Adipocyte (in vitro differentiated cells): ENCODE measurements around the gene SLC16A9.
A peak's percentile ranks its signal among the peaks of the same experiment; 100 is the strongest.

Experiments used
- DNase-seq: peaks from one replicate; pipeline ENCODE4 v3.0.0-alpha.2; 2015; ENCODE audit warnings: low read depth
- H3K27me3 ChIP-seq: replicated peaks from 2 replicates; pipeline ENCODE4 v1.7.0; 2013; ENCODE audit warnings: mild to moderate bottlenecking, low read length, moderate library complexity; ENCODE audit not compliant: control insufficient read depth, insufficient read depth
- H3K36me3 ChIP-seq: 2 replicates; pipeline ENCODE4 v1.7.0; 2013; ENCODE audit warnings: low read length, mild to moderate bottlenecking, moderate library complexity; ENCODE audit not compliant: control insufficient read depth, insufficient read depth, severe bottlenecking
- H3K4me1 ChIP-seq: 2 replicates; pipeline ENCODE4 v1.7.0; 2013; ENCODE audit warnings: mild to moderate bottlenecking, low read length, moderate library complexity; ENCODE audit not compliant: control insufficient read depth, insufficient read depth
- H3K4me3 ChIP-seq: 2 replicates; pipeline ENCODE4 v1.7.0; 2013; ENCODE audit warnings: mild to moderate bottlenecking, low read length, moderate library complexity
- H3K9ac ChIP-seq: 2 replicates; pipeline ENCODE4 v1.7.0; 2013; ENCODE audit warnings: mild to moderate bottlenecking, low read length, moderate library complexity
- H3K9me3 ChIP-seq: 2 replicates; pipeline ENCODE4 v1.7.0; 2013; ENCODE audit warnings: mild to moderate bottlenecking, low read length, moderate library complexity; ENCODE audit not compliant: control insufficient read depth

The SLC16A9 gene

GRCh38 chr10:59625721-59626522 lies 83.7 kb downstream of the SLC16A9 start:
- Histone ChIP-seq H3K9me3 (no peaks in the 10 kb centered on the region), H3K36me3 (no peaks in the 10 kb centered on the region), H3K27me3 (no peaks in the 10 kb centered on the region), H3K9ac (no peak overlapping the region), H3K4me1 (peaks cover 2% of the 10 kb centered on the region), H3K4me3 (no peak overlapping the region)
- DNase-seq = peak; percentile 86

GRCh38 chr10:59624951-59625350 lies 84.7 kb downstream of the SLC16A9 start:
- no peaks in the 10 kb centered on the region for H3K36me3 ChIP-seq
- no peaks in the 10 kb centered on the region for H3K27me3 ChIP-seq
- no peak overlapping the region for H3K9ac ChIP-seq
- no peak for DNase-seq
- no peaks in the 10 kb centered on the region for H3K9me3 ChIP-seq
- peaks cover 2% of the 10 kb centered on the region for H3K4me1 ChIP-seq
- H3K4me3 ChIP-seq = no peak overlapping the region

GRCh38 chr10:59624136-59624535 lies 85.5 kb downstream of the SLC16A9 start:
- Histone ChIP-seq H3K4me1 (peaks cover 2% of the 10 kb centered on the region), H3K27me3 (no peaks in the 10 kb centered on the region), H3K4me3 (no peak overlapping the region), H3K9ac (no peak overlapping the region), H3K36me3 (no peaks in the 10 kb centered on the region), H3K9me3 (no peaks in the 10 kb centered on the region)
- DNase-seq = no peak

- Histone ChIP-seq H3K4me1 (peaks cover 2% of the 10 kb centered on the region), H3K9me3 (no peaks in the 10 kb centered on the region), H3K9ac (no peak overlapping the region), H3K4me3 (peak overlapping the region; percentile 46), H3K27me3 (no peaks in the 10 kb centered on the region), H3K36me3 (no peaks in the 10 kb centered on the region)
- DNase-seq = no peak
These were observed 86.2 kb downstream of the SLC16A9 start for GRCh38 chr10:59623133-59624121.

GRCh38 chr10:59622320-59623132 lies 87.1 kb downstream of the SLC16A9 start:
- H3K4me3 ChIP-seq = no peak overlapping the region
- no peaks in the 10 kb centered on the region for H3K27me3 ChIP-seq
- peaks cover 7% of the 10 kb centered on the region for H3K4me1 ChIP-seq
- H3K9ac ChIP-seq = no peak overlapping the region
- peak; percentile 67 for DNase-seq
- no peaks in the 10 kb centered on the region for H3K9me3 ChIP-seq
- H3K36me3 ChIP-seq = no peaks in the 10 kb centered on the region

- Histone ChIP-seq H3K9me3 (no peaks in the 10 kb centered on the region), H3K36me3 (no peaks in the 10 kb centered on the region), H3K4me3 (no peak overlapping the region), H3K9ac (no peak overlapping the region), H3K4me1 (peaks cover 7% of the 10 kb centered on the region), H3K27me3 (no peaks in the 10 kb centered on the region)
- DNase-seq = no peak
These were observed 87.9 kb downstream of the SLC16A9 start for GRCh38 chr10:59621771-59622170.

GRCh38 chr10:59618666-59619065 lies 91.0 kb downstream of the SLC16A9 start:
- Histone ChIP-seq H3K27me3 (no peaks in the 10 kb centered on the region), H3K9ac (no peak overlapping the region), H3K9me3 (no peaks in the 10 kb centered on the region), H3K36me3 (no peaks in the 10 kb centered on the region), H3K4me3 (no peak overlapping the region), H3K4me1 (peaks cover 7% of the 10 kb centered on the region)
- no peak for DNase-seq

GRCh38 chr10:59617996-59618395 lies 91.7 kb downstream of the SLC16A9 start:
- no peaks in the 10 kb centered on the region for H3K36me3 ChIP-seq

GRCh38 chr10:59611048-59611447 lies 98.6 kb downstream of the SLC16A9 start:
- Histone ChIP-seq H3K27me3 (no peaks in the 10 kb centered on the region), H3K9ac (no peak overlapping the region), H3K9me3 (no peaks in the 10 kb centered on the region), H3K4me1 (peaks cover 16% of the 10 kb centered on the region), H3K36me3 (no peaks in the 10 kb centered on the region), H3K4me3 (no peak overlapping the region)
- DNase-seq = no peak

More at GRCh38 chr10:59617996-59618395, 91.7 kb downstream of the SLC16A9 start:
- no peak overlapping the region for H3K4me3 ChIP-seq
- DNase-seq = no peak
- H3K9me3 ChIP-seq = no peaks in the 10 kb centered on the region
- H3K4me1 ChIP-seq = peaks cover 5% of the 10 kb centered on the region
- no peak overlapping the region for H3K9ac ChIP-seq
- no peaks in the 10 kb centered on the region for H3K27me3 ChIP-seq

- Histone ChIP-seq H3K4me3 (no peak overlapping the region), H3K4me1 (peaks cover 16% of the 10 kb centered on the region), H3K27me3 (no peaks in the 10 kb centered on the region), H3K36me3 (no peaks in the 10 kb centered on the region), H3K9ac (no peak overlapping the region), H3K9me3 (no peaks in the 10 kb centered on the region)
- DNase-seq = no peak
These were observed 101.7 kb downstream of the SLC16A9 start for GRCh38 chr10:59607970-59608369.
